RPMI8226 (cell line): ENCODE measurements around the gene STK35.

Source experiments
- DNase-seq: peaks from one replicate; pipeline ENCODE4 v3.0.0-alpha.2; 2015

Gene STK35

DNA sequence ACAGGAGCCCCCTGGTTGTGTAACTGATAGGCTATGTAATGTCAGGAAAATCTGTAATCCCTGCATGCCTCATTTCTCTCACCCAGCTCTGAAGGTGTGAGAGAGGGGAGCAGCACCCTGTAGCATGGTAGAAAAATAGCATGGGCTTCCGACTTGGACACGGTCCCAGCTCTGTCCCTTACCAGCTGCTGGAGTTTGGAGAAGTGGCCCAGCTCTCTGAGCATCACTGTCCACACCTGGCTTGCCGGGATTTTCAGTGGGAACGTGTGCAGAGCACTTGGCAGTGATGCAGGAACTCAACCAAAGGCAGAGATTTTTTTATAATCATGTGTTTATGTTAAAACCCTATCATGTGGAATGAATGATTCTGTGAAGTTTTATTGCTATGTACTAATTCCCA lies 34.6 kb downstream of the STK35 start:
- DNase-seq: no peak

DNA sequence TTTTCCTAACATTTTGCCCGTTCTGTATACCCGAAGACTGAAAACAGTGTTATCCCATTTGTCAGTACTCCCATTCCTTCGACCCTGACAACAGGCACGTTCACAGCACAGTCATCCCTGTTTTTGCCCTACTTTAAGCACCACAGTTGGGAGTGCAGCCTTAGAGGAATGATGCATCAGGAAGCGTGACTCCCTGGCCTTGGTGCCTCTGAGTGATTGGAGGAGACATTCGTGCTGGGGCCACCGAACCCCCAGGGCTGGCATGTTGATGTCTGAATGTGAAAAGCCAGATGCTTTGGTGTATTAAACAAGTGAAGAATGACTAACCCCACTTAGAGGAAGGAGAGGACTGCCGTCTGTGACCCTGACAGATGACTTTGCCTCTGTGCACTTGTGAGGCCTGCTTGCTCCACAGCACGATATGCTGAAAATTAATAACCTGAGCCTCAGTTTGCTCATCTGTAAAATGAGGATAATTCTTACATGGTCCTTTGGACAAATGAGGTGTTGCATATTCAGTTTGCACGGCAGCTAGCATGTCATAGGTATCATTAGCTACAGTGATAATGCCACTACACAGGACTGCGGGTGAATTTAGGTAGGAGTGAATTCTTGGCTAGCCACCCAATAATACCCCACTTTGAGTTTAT lies 36.0 kb downstream of the STK35 start:
- no peak for DNase-seq

DNA sequence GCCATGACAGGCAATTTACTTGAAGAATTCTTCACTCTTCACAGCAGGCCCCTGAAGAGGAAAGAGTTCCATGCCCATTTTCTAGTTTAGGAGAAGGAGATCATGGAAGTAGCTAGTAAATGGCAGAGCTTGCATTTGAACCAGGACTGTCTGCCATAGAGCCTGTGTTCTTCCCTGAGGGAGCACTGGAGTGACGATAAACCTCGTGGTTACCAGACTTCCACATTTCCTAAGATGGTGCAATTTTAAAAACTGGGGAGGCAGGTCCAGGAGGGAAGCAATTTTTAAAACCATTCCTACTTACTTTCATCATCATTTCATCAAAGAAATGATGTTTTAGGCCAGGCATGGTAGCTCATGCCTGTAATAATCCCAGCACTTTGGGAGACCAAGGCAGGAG lies 36.8 kb downstream of the STK35 start:
- DNase-seq: no peak

DNA sequence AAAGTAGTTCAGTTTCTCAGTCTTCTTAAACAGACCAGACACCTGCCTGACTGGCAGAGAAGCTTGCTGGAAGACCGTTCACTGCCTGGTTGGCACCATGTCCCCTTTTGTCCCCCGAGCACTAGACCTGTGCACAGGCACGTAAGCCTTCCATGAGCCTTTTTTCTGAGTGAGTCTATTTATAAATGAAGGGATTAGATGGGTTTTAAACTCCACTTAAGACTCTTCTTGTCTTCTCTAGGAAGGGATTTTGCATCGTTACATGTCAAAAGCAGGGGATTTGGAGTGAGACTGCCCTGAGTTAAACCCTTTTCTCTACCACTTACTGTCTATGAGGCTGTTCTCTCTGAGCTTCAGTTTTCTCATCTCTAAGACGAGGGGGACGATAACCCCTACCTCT lies 37.6 kb downstream of the STK35 start:
- no peak for DNase-seq

- DNase-seq: no peak
Measured at GRCh38 chr20:2139736-2140135, 38.1 kb downstream of the STK35 start.

- no peak for DNase-seq
Measured at GRCh38 chr20:2140561-2140960, 38.9 kb downstream of the STK35 start.

GRCh38 chr20:2141600-2142575 lies 40.3 kb downstream of the STK35 start:
- DNase-seq: no peak

- DNase-seq: no peak
Measured at GRCh38 chr20:2142649-2143048, 41.0 kb downstream of the STK35 start.

DNA sequence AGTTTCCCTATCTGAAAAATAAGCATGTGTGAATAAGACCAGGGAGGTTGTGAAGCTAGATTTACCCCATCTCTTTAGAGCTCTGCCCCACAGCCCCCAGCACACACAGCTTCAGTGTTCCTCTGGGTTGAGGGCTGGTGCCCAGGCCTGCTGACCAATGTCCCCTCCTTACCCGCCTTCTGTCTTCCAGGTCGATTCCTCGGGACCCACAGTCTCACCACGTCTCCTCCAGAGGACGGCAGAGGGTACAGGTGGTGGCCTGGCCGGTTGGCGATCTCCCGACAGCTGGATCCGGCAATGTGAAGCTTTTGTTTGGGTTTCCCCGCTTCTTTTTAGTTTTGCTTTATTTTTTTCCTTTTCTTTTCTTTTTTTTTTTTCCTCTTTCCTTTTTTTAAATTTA lies 42.0 kb downstream of the STK35 start:
- no peak for DNase-seq

GRCh38 chr20:2144850-2145249 lies 43.2 kb downstream of the STK35 start:
- DNase-seq: no peak

GRCh38 chr20:2145376-2145775 lies 43.7 kb downstream of the STK35 start:
- no peak for DNase-seq

GRCh38 chr20:2146080-2146867 lies 44.6 kb downstream of the STK35 start:
- no peak for DNase-seq

DNA sequence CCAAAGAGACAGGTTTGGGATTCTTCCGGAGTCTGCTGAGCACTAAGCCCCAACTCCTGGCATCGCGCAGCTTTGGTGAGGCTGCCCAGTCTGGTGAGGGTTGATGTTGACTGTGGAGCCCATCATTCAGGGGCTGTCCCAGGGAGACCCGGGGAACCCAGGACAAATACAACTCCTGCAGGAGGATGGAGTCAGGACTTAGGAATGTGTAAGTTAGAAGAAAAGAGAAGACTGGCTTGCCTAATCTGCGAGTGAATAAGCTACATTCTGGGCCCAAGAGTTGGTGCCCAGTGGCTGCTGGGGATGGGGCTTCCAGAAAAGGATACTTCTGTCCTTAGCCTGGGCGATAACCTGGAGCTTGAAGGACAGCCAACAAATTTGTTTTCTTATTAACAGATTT lies 47.9 kb downstream of the STK35 start:
- DNase-seq: no peak

DNA sequence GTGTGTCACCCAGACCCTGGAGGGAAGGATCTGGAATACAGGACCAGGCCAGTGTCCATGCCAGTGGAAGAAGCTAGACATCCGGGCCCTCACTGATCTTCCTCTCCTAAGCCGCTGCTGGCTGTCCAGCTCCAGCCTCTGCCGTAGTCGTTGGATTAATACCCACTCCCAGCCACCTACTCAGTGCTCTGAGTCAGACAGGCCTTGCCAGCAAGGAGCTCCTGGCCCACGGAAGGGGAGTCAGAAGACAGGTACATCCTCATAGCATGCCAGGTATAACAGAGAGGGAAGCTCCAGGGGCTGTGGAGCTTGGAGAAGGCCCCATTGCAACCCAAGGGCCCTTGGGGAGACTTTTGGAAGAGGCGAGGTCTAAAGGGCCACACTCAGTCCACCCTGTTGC lies 49.0 kb downstream of the STK35 start:
- no peak for DNase-seq

GRCh38 chr20:2151858-2152281 lies 50.2 kb downstream of the STK35 start:
- DNase-seq: no peak

DNA sequence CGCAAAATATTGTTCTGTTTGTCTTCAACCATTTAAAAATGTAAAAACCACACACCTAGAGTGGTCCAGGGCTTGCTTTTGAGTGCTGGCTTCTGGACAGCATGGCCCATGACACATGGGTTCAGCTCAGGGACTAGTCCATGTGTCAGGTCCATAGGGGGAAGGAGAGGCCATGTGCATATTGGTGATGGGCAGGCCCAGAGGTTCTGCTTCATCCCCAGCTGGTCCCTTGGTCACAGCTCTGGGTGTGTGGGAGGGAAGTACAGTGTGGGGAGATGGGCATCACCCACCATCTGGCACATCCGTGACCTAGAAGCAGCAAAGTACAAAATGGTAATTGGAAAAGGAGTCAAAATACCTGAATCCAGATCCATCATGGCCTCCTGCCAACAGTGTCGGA lies 50.7 kb downstream of the STK35 start:
- no peak for DNase-seq

DNA sequence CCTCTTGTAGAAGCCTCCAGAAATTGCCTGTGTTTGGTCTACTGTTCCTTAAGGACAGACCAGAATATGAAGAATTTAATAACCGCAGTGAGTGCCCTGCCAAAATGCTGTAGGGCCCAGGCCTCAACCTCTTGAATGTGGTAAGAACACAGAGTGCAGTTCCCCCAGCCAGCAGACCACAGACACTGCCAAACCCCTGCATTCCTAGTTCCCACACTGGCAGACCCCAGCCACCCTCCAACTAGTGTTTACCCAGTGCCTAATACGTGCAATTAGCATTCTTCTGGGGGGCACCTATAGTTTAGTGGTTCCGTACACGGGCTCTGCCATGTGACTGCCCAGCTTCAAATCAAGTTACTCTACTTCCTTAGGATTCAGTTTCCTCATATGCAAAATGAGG lies 51.7 kb downstream of the STK35 start:
- DNase-seq: no peak

- no peak for DNase-seq
Measured at GRCh38 chr20:2156224-2156623, 54.6 kb downstream of the STK35 start.

- no peak for DNase-seq
Measured at GRCh38 chr20:2156666-2157624, 55.3 kb downstream of the STK35 start.

DNA sequence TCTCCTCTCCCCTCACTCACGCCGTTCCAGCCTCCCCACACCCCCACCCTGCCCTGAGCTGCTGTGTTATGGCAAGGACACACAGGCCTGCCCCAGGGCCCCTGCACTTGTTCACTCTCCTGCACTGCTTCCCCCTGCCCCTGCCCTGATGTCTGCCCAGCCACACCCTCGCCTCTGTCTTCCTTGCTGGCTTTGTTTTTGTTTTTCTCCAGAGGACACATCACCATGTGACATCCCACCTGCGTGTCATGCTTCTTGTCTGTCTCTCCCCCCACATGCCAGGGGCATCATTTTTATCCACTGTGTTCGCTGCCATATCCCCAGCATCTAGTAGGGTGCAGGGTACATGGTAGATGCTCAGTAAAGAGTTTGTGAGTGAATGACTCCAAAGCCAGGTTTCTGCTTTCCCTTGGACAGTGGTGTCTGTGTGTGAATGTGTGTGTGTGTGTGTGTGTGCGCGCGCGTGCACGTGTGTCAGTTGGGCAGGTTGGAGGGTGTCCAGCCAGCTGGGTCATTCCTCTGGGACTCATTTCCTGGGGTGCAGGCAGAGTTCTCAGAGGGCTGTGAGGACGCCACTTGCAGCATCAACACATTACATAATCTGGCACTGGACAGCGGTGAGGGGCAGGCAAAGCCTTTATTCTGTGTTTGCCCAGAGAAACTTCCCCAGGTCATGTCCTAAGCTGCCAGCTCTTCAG lies 60.6 kb downstream of the STK35 start:
- DNase-seq: no peak

GRCh38 chr20:2162823-2163166 lies 61.2 kb downstream of the STK35 start:
- DNase-seq: no peak

- no peak for DNase-seq
Measured at GRCh38 chr20:2163312-2163711, 61.7 kb downstream of the STK35 start.
